Smooth muscle cell (in vitro differentiated cells): ENCODE results near the gene LRBA. TPM values are rescaled to one million over a fixed set of nuclear protein-coding genes. Genes with fewer than 3 reads are reported as not detected.

Experiments
- DNase-seq: peaks from one replicate; lab custom pipeline; 2025; ENCODE audit not compliant: unreplicated experiment; lab: John Stamatoyannopoulos, UW
- H2AFZ ChIP-seq: fragments of 200-600 bp; sonication (generic); 2 replicates; pipeline ENCODE4 v1.6.0; 2016; ENCODE audit warnings: antibody characterized with exemption, low read depth, mild to moderate bottlenecking
- H3F3A ChIP-seq: fragments of 200-600 bp; sonication (generic); 2 replicates; pipeline ENCODE4 v1.6.0; 2017; ENCODE audit warnings: antibody characterized with exemption, low read depth
- H3K27ac ChIP-seq: fragments of 200-600 bp; sonication (generic); 2 replicates; pipeline ENCODE4 v1.5.1; 2016; ENCODE audit warnings: low read depth, mild to moderate bottlenecking
- H3K27me3 ChIP-seq: fragments of 200-600 bp; sonication (generic); 2 replicates; pipeline ENCODE4 v1.6.1; 2016; ENCODE audit warnings: low read depth, mild to moderate bottlenecking
- H3K36me3 ChIP-seq: fragments of 200-600 bp; sonication (generic); 2 replicates; pipeline ENCODE4 v1.5.1; 2016; ENCODE audit warnings: low read depth
- H3K4me1 ChIP-seq: fragments of 200-600 bp; sonication (generic); 2 replicates; pipeline ENCODE4 v1.5.1; 2016; ENCODE audit warnings: low read depth
- H3K4me2 ChIP-seq: fragments of 200-600 bp; sonication (generic); 2 replicates; pipeline ENCODE4 v1.6.0; 2016; ENCODE audit warnings: mild to moderate bottlenecking
- H3K4me3 ChIP-seq: fragments of 200-600 bp; sonication (generic); 2 replicates; pipeline ENCODE4 v1.5.1; 2016; ENCODE audit warnings: mild to moderate bottlenecking
- H3K79me2 ChIP-seq: fragments of 200-600 bp; sonication (generic); 2 replicates; pipeline ENCODE4 v1.6.0; 2016; ENCODE audit warnings: low read depth, mild to moderate bottlenecking
- H3K9ac ChIP-seq: fragments of 200-600 bp; sonication (generic); 2 replicates; pipeline ENCODE4 v1.6.0; 2016; ENCODE audit warnings: low read depth
- H3K9me3 ChIP-seq: fragments of 200-600 bp; sonication (generic); replicated peaks from 2 replicates; pipeline ENCODE4 v1.5.1; 2016; ENCODE audit warnings: low read depth
- H4K20me1 ChIP-seq: fragments of 200-600 bp; sonication (generic); 2 replicates; pipeline ENCODE4 v1.6.0; 2016; ENCODE audit warnings: low read depth
- WGBS: methylation state at CpG from one replicate; pipeline ENCODE4 v1.1.7; 2016; ENCODE audit warnings: low lambda C conversion rate; 5-methylcytosine and 5-hydroxymethylcytosine counted together
- polyA plus RNA-seq: library from polyadenylated mRNA; unstranded; fragments of >200 nt; fragmentation: Nextera tagmentation; extraction: Ambion mirVana; gene quantifications from 2 replicates; pipeline ENCODE4 v1.2.1, GENCODE V29; 2016
- total RNA-seq: library from RNA; depleted of rRNA; stranded (reverse); fragments of >200 nt; gene quantifications from 2 replicates; pipeline ENCODE4 v1.2.3, GENCODE V29; 2014
- TF ChIP-seq, protein P1 (sequence below): fragments of 200-600 bp; sonication (generic); IDR thresholded peaks from 2 replicates; pipeline ENCODE4 v1.5.1; 2017; ENCODE audit warnings: borderline replicate concordance, mild to moderate bottlenecking, antibody characterized with exemption; ENCODE audit not compliant: insufficient read depth, poor library complexity, severe bottlenecking

LRBA gene
- total and polyA plus RNA-seq, 2 experiments from 2014 or later, result 1.6 to 26.2 TPM

DNA sequence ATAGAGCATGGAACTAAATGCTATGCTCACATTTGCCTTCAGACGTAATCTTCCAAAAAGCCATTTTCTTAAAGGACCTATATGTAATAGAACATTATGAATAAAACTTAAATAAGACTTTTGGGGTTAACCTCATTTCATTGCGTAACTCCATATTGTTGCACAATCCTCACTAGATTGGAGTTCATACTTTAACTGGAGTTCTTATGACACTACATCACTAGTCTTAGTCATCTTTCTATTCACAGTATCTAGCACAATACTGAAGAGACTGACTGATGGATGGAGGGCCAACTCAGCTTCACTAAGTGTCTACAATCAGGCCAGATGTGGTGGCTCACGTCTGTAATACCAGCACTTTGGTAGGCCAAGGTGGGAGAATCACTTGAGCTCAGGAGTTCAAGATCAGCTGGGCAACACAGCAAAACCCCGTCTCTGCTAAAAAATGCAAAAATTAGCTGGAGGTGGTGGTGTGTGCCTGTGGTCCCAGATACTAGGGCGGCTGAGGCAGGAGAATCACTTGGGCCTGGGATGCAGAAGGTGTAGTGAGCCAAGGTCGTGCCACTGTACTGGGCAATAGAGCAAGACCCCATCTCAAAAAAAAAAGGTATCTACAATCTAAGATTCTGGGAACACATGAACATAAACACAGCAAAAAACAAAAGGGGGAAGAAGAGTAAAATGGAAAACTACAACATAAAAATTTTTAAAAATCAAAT, 513.9 kb downstream of the LRBA start:
- Histone ChIP-seq H2AFZ (no peak overlapping the region), H3K4me1 (no peaks in the 10 kb centered on the region), H3K9me3 (no peaks in the 10 kb centered on the region), H3K27ac (no peak overlapping the region), H3F3A (no peaks in the 10 kb centered on the region), H3K9ac (no peak overlapping the region), H3K4me2 (no peak overlapping the region), H3K4me3 (no peak overlapping the region), H3K36me3 (no peaks in the 10 kb centered on the region), H3K27me3 (no peaks in the 10 kb centered on the region), H3K79me2 (no peaks in the 10 kb centered on the region), H4K20me1 (no peaks in the 10 kb centered on the region)
- 89% methylated on average over 6 of the region's 6 CpGs for WGBS
- no peak for DNase-seq
- TF ChIP-seq, protein P1, sequence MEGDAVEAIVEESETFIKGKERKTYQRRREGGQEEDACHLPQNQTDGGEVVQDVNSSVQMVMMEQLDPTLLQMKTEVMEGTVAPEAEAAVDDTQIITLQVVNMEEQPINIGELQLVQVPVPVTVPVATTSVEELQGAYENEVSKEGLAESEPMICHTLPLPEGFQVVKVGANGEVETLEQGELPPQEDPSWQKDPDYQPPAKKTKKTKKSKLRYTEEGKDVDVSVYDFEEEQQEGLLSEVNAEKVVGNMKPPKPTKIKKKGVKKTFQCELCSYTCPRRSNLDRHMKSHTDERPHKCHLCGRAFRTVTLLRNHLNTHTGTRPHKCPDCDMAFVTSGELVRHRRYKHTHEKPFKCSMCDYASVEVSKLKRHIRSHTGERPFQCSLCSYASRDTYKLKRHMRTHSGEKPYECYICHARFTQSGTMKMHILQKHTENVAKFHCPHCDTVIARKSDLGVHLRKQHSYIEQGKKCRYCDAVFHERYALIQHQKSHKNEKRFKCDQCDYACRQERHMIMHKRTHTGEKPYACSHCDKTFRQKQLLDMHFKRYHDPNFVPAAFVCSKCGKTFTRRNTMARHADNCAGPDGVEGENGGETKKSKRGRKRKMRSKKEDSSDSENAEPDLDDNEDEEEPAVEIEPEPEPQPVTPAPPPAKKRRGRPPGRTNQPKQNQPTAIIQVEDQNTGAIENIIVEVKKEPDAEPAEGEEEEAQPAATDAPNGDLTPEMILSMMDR, result no peak

DNA sequence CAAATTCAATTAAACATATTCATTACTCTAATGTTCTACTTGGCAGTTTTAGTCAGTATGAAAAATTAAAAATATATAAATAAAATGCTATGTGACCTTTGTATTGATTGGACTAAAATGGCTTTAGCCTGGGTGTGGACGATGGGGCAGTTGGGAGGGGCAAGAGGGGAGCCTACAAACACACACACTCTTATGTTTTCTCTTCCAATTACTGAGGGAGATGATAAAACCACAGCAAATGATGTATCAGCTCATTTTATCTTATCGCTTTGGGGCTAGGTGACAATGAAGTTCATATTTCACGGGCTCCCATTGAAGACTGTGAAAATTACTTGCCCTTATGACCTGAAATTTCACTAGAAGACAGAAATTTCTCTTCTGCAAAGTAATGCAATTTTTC, 517.5 kb downstream of the LRBA start:
- Histone ChIP-seq H3K4me3 (no peak overlapping the region), H3K36me3 (no peaks in the 10 kb centered on the region), H3K9me3 (no peaks in the 10 kb centered on the region), H3K4me1 (no peaks in the 10 kb centered on the region), H3K9ac (no peak overlapping the region), H3K79me2 (no peaks in the 10 kb centered on the region), H3K27me3 (no peaks in the 10 kb centered on the region), H4K20me1 (no peaks in the 10 kb centered on the region), H3F3A (no peaks in the 10 kb centered on the region), H3K4me2 (no peak overlapping the region), H2AFZ (no peak overlapping the region), H3K27ac (no peak overlapping the region)
- 95% methylated on average over 3 of the region's 3 CpGs for WGBS
- TF ChIP-seq, protein P1, result no peak
- DNase-seq, result no peak

DNA sequence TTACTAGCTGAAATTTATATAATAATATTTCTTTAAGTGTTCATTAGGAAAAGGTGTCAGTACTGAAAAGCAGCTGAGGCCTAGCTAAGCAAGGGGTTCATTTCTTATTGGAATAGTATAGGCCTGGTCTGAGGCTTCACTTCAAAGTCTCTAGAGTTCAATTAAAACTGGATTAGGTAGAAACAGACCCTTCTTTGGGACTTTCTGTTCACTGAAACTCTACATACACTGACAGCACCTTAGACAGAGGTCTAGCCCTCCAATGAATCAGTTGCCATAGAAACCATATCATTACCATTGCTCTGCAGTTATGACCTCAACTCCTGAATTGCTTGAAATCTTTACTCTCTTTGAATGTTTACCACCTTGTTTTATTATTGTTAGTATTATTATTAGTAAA, 519.5 kb downstream of the LRBA start:
- Histone ChIP-seq H3K4me1 (peaks cover 5% of the 10 kb centered on the region), H3K9me3 (no peaks in the 10 kb centered on the region)
- TF ChIP-seq, protein P1, result no peak

DNA sequence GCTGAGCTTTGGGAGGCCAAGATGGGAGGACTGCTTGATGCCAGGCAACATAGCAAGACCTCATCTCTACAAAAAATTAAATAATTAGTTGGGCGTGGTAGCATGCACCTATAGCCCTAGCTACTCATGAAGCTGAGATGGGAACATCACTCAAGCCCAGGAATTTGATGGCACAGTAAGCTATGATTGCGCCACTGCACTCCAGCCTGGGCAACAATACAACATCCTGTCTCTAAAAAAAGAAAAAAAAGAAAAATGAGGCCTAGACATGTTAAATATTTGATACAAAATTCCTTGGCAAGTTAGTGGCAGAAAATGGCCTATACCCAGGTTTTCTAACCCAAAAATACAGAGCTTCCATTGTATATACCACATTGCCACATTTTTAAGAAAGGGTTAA, 521.2 kb downstream of the LRBA start:
- H3K36me3 ChIP-seq, result no peaks in the 10 kb centered on the region
- H3F3A ChIP-seq, result no peaks in the 10 kb centered on the region
- no peaks in the 10 kb centered on the region for H3K9me3 ChIP-seq
- no peak overlapping the region for H3K9ac ChIP-seq
- TF ChIP-seq, protein P1, result no peak
- 94% methylated on average over 2 of the region's 2 CpGs for WGBS
- H3K79me2 ChIP-seq, result no peaks in the 10 kb centered on the region
- H3K27ac ChIP-seq, result no peak overlapping the region
- H3K27me3 ChIP-seq, result no peaks in the 10 kb centered on the region
- DNase-seq, result no peak
- H3K4me1 ChIP-seq, result peaks cover 5% of the 10 kb centered on the region
- no peak overlapping the region for H3K4me2 ChIP-seq
- H3K4me3 ChIP-seq, result no peak overlapping the region
- no peak overlapping the region for H2AFZ ChIP-seq
- no peaks in the 10 kb centered on the region for H4K20me1 ChIP-seq

More for the DNA sequence above, 519.5 kb downstream of the LRBA start:
- no peaks in the 10 kb centered on the region for H3K79me2 ChIP-seq
- no peak for DNase-seq
- no peak overlapping the region for H2AFZ ChIP-seq
- no peak overlapping the region for H3K4me2 ChIP-seq
- H4K20me1 ChIP-seq, result no peaks in the 10 kb centered on the region
- no peak overlapping the region for H3K27ac ChIP-seq
- no peaks in the 10 kb centered on the region for H3K27me3 ChIP-seq
- no peaks in the 10 kb centered on the region for H3F3A ChIP-seq
- H3K9ac ChIP-seq, result no peak overlapping the region
- H3K36me3 ChIP-seq, result no peaks in the 10 kb centered on the region
- no peak overlapping the region for H3K4me3 ChIP-seq
